ENCODE measurements around the gene MORN1.

Gene MORN1

DNA sequence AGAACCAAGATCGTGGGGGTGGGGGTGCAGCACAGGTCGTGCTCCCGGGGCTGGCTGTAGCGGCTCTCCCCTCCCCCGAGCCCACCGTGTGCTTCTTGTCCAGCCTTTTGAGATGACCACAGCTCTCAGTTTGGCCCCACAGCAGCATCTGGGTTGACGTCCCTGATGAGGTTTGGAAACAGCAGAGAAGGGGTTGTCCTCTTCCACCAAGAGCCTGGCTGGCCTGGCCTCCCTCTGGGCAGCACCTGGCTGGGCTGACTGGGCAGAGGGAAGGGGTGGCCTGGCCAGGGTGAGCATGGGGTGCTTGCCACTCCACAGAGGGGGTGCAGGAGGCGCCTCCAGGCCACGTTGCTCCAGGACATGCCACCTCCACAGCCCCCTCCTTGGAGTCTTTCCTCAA is 101.7 kb downstream of the MORN1 start:
- DNase-seq (ENCODE audit: low read depth in 1 of 2, low spot score in 1 of 2): no peak
- in situ Hi-C loops (cut with HindIII; ENCODE audit: low pct_unique_long_range_greater_than_20kb, low sequenced_read_pairs): no loop called here
- TF ChIP-seq JUND (IDR thresholded peaks at IDR 0.05; ENCODE audit: low read depth): no peak

DNA sequence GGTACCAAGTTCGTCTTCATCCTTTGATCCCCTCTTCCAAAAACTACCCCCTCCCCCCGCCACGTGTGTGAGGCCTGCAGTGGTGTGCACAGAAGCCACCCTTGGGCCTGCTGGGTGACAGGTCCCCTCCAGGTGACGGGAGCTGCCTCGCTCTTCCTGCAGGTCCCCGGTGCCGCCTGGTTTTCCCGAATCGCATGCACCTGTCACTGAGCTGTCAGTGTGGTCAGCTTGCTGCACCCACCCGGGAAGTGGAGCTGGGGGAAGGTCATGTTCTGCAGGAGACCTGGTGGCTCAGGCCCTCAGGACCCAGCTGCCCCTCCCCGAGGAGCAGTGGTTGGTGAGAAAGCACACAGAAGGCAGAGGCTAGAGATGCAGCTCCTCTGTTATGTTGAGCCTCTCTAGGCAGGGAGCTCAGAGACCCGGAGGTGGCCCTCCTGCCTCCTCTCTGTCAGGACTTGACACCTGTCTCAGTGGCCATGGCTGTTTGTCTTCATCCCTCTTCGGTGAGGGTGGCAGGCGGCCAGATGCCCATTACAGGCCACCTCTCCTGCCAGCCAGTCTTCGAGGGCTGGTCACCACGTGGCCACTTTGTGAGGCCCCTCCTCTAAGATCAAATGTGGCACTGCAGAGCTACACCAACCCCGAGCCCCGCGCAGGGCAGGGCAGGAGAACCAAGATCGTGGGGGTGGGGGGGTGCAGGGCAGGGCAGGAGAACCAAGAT is 102.4 kb downstream of the MORN1 start:
- in situ Hi-C loops (cut with HindIII; ENCODE audit: low pct_unique_long_range_greater_than_20kb, low sequenced_read_pairs): no loop called here
- no peak for TF ChIP-seq JUND (IDR thresholded peaks at IDR 0.05; ENCODE audit: low read depth)
- DNase-seq (ENCODE audit: low read depth in 1 of 2, low spot score in 1 of 2): no peak

DNA sequence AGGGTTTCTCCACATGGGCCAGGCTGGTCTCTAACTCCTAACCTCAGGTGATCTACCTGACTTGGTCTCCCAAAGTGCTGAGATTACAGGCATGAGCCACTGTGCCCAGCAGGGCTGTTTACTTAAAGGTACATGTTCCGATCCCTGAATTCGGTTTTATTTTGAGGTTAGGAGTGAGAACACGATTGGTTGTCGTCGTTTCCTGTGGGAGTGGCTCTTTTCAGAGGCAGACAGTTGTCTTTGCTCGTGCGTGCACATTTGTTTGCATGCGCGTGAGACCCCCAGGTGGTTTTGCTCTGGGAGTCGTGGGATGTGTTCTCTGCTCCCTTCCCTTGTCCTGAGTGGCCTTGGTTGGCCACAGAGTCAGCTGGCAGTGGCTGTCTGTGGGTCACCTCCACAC is 103.0 kb downstream of the MORN1 start:
- no peak for DNase-seq (ENCODE audit: low read depth in 1 of 2, low spot score in 1 of 2)

DNA sequence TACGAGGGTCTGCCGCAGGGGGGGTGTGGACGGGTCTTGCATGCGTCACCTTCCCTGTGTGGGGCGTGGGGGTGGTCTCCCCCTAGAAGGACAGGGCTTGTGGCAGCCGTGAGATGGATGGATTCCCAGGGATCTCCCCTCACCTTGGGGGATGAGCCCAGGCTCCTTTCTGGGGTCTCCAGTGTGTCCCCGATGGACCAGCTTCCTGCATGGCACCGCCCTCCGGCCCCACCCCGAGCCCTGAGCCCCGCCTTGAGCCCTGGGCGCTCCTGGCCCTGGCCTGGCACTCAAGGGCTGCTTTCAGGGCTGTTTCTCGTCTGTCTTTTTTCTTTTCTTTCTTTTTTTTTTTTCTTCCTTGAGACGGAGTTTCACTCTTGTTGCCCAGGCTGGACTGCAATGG is 103.7 kb downstream of the MORN1 start:
- in situ Hi-C loops (cut with HindIII; ENCODE audit: low pct_unique_long_range_greater_than_20kb, low sequenced_read_pairs): no loop called here

More for the DNA sequence above, 103.0 kb downstream of the MORN1 start:
- TF ChIP-seq JUND (IDR thresholded peaks at IDR 0.05; ENCODE audit: low read depth): no peak
- in situ Hi-C loops (cut with HindIII; ENCODE audit: low pct_unique_long_range_greater_than_20kb, low sequenced_read_pairs): no loop called here

DNA sequence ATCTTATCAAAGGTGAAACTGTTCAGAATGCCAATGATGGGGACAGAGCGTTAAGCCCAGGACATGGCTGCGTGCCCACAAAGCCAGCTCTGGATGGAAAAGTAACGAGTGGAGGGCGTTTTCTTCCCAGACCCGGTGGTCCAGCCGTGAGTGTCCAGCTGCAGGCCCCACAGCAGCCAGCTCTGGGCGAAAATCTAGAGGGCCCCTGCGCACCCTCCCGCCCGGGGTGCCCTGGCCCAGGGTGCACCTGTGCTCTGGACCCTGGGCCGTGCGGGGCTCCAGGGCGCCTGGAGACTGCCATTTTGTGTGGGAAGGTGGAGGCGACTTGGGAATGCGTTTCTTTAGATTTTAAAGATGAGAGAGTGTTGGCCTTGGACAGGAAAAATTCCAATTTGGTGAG is 104.4 kb downstream of the MORN1 start:
- in situ Hi-C loops (cut with HindIII; ENCODE audit: low pct_unique_long_range_greater_than_20kb, low sequenced_read_pairs): no loop called here
- no peak for TF ChIP-seq JUND (IDR thresholded peaks at IDR 0.05; ENCODE audit: low read depth)
- DNase-seq (ENCODE audit: low read depth in 1 of 2, low spot score in 1 of 2): no peak

More for the DNA sequence above, 103.7 kb downstream of the MORN1 start:
- TF ChIP-seq JUND (IDR thresholded peaks at IDR 0.05; ENCODE audit: low read depth): no peak
- DNase-seq (ENCODE audit: low read depth in 1 of 2, low spot score in 1 of 2): no peak

DNA sequence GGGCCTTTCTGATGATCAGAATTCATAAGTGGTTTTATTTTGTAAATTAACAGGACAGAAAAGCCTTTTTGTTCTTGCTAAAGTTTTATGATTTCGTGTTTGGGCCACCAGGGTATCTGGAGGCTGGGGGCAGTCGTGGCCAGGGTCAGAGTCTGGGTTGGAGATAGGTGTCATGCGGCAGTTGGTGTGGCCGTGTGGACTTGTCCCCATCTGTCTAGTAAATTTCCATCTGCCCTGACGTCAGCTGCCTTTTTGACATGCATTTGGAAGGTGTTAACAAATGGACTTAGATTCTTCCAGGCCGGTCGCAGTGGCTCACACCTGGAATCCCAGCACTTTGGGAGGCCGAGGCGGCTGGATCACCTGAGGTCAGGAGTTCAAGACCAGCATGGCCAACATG is 106.4 kb downstream of the MORN1 start:
- in situ Hi-C loops (cut with HindIII; ENCODE audit: low pct_unique_long_range_greater_than_20kb, low sequenced_read_pairs): no loop called here
- no peak for DNase-seq (ENCODE audit: low read depth in 1 of 2, low spot score in 1 of 2)
- TF ChIP-seq JUND (IDR thresholded peaks at IDR 0.05; ENCODE audit: low read depth): no peak

DNA sequence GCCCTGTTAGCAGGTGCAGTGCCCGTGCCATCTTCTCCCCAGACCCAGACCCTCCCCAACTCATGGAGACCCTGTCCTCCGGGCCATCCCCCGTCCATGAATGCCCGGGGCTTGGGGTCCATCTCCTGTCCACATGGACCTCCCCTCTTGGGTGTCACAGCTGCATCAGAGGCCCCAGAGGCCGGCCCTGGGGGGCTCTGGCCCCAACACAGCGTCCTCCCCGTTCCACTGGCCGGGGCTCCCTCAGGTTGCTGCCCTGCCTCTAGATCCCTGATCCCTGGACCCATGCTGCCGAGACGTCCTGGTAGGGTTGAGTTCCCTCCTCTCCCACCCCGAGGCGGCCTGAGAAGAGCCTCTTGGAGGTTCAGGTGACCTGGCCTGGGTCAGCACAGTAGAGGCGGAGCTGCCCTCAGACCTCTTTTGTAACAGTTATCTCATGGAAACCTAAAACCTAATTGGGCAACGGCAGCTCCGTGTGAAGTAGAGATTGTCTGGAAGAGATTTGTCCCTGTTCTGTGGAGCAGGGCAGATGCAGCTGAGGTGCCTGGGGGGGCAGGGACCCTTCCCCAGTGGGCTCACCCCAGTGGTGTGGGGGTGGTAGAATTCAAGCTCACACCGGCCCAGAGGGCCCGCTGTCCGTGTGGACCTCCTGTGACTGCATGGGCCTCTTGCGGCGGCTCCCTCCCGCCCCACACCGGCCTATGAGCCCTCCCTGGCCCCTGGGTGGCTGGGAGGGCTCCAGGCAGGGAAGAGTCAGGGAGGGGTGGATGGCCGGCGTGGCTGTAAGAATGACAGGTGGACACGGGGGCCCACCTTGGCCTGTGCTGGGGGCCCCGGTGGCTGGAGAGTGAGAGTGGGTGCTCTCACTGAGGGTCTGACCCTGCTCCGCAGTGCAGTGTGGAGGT is 107.1 kb downstream of the MORN1 start:
- no peak for TF ChIP-seq JUND (IDR thresholded peaks at IDR 0.05; ENCODE audit: low read depth)
- DNase-seq (ENCODE audit: low read depth in 1 of 2, low spot score in 1 of 2): no peak
- in situ Hi-C loops (cut with HindIII; ENCODE audit: low pct_unique_long_range_greater_than_20kb, low sequenced_read_pairs): no loop called here

DNA sequence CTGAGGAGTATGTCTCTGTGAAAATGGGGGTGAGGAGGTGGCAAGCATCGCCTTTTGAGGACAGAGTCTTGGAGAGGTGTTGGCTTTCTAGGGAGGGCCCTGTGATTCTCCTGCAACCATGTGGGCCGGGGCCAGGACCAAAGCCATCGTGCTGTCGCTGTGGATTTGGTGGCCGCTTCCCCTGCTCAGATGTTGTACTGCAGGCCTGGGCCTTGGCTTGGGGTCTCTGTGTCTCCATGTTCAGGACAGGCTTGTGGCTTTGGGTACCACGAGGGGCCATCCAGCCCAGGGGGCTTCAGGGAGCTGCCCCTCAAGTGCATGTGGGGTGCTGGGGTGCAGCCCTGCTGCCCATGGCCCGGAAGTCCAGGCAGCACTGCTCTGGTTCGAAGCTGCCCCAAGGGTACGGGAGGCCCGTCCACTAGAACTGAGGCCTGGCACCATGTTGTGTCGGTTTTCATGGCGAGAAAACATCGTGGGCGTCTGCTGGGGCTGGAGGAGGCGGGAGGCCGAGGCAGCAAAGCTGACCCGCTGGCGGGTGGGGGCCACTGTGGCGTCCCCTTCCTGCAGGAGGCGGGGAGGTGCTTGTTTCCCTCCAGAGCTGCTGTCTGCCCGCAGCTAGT is 107.9 kb downstream of the MORN1 start:
- DNase-seq (ENCODE audit: low read depth in 1 of 2, low spot score in 1 of 2): no peak
- in situ Hi-C loops (cut with HindIII; ENCODE audit: low pct_unique_long_range_greater_than_20kb, low sequenced_read_pairs): no loop called here
- TF ChIP-seq JUND (IDR thresholded peaks at IDR 0.05; ENCODE audit: low read depth): no peak

DNA sequence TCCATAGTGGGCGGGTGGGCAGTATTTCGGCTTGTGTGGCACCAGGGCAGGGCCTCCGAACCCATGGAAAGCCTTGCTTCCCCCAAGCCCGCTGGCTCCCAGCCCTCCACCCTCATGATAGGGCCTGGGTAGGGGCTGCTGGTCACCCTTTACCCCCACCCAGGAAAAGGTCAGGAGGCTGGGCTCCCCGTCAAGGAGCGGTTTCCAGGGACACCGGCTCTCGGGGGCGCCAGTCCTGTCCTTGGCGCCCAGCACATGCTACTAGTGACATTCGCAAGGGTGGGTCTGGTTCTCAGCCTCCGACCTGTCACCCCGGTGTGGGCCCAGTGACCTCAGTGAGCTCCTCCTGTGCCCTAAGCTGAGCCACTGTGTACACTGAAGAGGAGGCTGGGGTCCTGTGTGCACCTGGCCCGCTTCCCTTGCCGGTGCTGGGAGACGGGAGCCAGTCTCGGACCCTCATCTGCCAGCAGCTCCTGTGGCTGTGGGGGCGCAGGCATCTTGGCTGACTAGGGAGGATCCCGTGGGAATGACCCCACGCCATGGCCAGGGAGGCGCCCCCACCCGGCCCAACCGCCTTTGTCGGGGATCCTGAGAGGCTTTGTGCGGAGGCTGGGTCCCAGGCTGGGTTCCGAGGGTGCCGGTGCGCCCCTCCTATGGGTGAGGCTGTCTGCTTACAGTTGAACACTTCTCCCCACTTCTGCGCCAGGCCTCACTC is 108.6 kb downstream of the MORN1 start:
- in situ Hi-C loops (cut with HindIII; ENCODE audit: low pct_unique_long_range_greater_than_20kb, low sequenced_read_pairs): no loop called here
- no peak for DNase-seq (ENCODE audit: low read depth in 1 of 2, low spot score in 1 of 2)
- TF ChIP-seq JUND (IDR thresholded peaks at IDR 0.05; ENCODE audit: low read depth): no peak

DNA sequence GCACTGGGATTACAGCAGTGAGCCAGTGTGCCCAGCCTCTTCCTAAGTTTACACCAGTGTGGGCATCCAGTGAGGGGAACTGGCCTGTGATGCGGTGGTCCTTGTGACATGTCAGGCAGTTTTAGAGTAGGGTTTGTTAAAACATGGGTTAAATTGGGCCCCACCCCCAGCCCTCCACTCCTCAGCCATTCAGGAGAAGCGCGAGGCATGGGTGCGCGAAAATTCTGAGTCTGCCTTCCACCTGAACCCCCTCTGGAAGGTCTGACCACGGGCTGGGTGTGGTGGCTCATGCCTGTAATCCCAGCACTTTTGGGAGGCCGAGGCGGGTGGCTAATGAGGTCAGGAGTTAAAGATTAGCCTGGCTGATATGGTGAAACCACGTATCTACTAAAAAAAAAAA is 111.5 kb downstream of the MORN1 start:
- DNase-seq (ENCODE audit: low read depth in 1 of 2, low spot score in 1 of 2): no peak
- no peak for TF ChIP-seq JUND (IDR thresholded peaks at IDR 0.05; ENCODE audit: low read depth)
- in situ Hi-C loops (cut with HindIII; ENCODE audit: low pct_unique_long_range_greater_than_20kb, low sequenced_read_pairs): no loop called here

DNA sequence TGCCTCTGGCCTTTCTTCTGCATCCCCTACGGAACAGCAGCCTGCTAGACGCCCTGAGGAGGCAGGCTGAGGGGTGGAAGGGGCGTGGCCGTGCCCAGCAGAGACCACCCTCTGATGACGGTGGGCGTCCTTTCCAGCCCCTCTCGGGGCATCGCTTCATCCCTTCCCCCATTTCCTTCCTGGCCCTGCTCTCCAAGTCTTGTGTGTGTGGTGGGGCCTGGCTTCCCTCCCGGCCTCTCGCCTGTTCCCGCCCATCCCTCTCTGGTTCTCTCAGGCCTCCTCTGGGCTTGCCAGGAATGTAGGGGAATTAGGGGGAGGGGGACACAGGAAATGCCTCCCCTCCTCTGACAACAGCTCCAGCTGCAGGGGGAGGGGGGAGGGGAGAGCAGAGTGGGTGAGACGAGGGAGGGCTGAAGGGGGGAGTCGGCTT is 112.1 kb downstream of the MORN1 start:
- no peak for DNase-seq (ENCODE audit: low read depth in 1 of 2, low spot score in 1 of 2)
- TF ChIP-seq JUND (IDR thresholded peaks at IDR 0.05; ENCODE audit: low read depth): no peak

DNA sequence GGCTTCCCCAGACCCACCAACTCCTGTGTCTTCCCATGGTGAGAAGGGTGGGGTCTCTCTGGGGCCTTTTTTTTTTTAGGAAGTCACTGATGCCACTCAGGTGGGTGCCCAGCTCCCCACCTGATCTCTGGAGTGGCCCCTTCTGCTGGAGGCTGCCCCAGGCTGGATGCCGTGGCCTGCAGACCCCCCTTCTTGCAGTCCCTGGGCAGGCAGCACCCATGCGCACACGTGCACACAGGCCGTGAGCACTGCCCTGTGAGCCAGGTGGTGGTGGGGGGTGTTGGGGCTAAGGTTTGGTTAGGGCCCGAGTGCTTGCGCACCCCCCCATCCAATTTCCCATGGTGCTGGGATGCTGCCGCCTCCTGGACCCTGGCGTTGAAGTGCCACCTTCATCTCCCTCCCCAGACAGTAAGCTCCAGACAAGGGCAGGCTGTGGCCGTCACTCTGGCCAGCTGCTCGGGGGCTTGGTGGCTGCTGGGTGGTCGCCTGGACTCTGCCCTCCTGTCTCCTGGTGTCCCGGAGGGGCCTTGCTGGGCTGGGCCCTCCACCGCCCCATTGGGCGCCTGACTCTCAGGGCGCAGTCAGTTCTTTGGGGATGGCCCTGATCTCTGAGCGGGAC is 112.7 kb downstream of the MORN1 start:
- TF ChIP-seq JUND (IDR thresholded peaks at IDR 0.05; ENCODE audit: low read depth): no peak
- in situ Hi-C loops (cut with HindIII; ENCODE audit: low pct_unique_long_range_greater_than_20kb, low sequenced_read_pairs): no loop called here
- no peak for DNase-seq (ENCODE audit: low read depth in 1 of 2, low spot score in 1 of 2)

More for the DNA sequence above, 112.1 kb downstream of the MORN1 start:
- in situ Hi-C loops (cut with HindIII; ENCODE audit: low pct_unique_long_range_greater_than_20kb, low sequenced_read_pairs): no loop called here
